Fibroblast of lung (primary cell): ENCODE measurements around the gene PYGO1. TPM values are rescaled to one million over a fixed set of nuclear protein-coding genes. Genes with fewer than 3 reads are reported as not detected.

ENCODE experiments used
- DNase-seq, 2 donors: peaks; one replicate each; pipeline versions ENCODE4 v3.0.0 to v3.0.0-alpha.2; 2010; ENCODE audit warnings: low read depth in 2 of 2
- H2AFZ ChIP-seq: 2 replicates; pipeline ENCODE4 v1.5.1; 2012; ENCODE audit warnings: low read length, control low read depth, inconsistent platforms
- H3K27ac ChIP-seq: 2 replicates; pipeline ENCODE4 v1.5.1; 2011; ENCODE audit warnings: low read length, control low read depth; ENCODE audit not compliant: insufficient read depth
- H3K27me3 ChIP-seq: 2 replicates; pipeline ENCODE4 v1.5.1; 2011; ENCODE audit warnings: mild to moderate bottlenecking, low read length; ENCODE audit not compliant: control insufficient read depth, insufficient read depth
- H3K36me3 ChIP-seq: 2 replicates; pipeline ENCODE4 v1.5.1; 2011; ENCODE audit warnings: low read length; ENCODE audit not compliant: control insufficient read depth, insufficient read depth
- H3K4me1 ChIP-seq: 2 replicates; pipeline ENCODE4 v1.5.1; 2011; ENCODE audit warnings: low read length; ENCODE audit not compliant: control insufficient read depth, insufficient read depth; ENCODE audit errors: extremely low read depth
- H3K4me2 ChIP-seq: 2 replicates; pipeline ENCODE4 v1.5.1; 2011; ENCODE audit warnings: low read length, control low read depth; ENCODE audit not compliant: insufficient read depth; ENCODE audit errors: extremely low read depth
- H3K4me3 ChIP-seq, 4 experiments: fragments of 200-600 bp in 1 of 4; sonication (generic) in 1 of 4; replicated peaks in 1 of 4; 2 replicates each; pipeline ENCODE4 v1.5.1; 2011 to 2016; ENCODE audit warnings: low read length in 4 of 4, low read depth in 3 of 4, mild to moderate bottlenecking in 3 of 4, control low read depth in 2 of 4, inconsistent platforms in 1 of 4, mixed read lengths in 1 of 4; ENCODE audit not compliant: insufficient read depth in 1 of 4; ENCODE audit errors: control extremely low read depth in 1 of 4
- H3K79me2 ChIP-seq: 2 replicates; pipeline ENCODE4 v1.5.1; 2012; ENCODE audit warnings: mild to moderate bottlenecking, low read length, inconsistent platforms; ENCODE audit not compliant: control insufficient read depth, insufficient read depth
- H3K9ac ChIP-seq: 2 replicates; pipeline ENCODE4 v1.5.1; 2011; ENCODE audit warnings: mild to moderate bottlenecking, low read length, control low read depth; ENCODE audit not compliant: insufficient read depth
- H3K9me3 ChIP-seq: 2 replicates; pipeline ENCODE4 v1.5.1; 2012; ENCODE audit warnings: low read depth, low read length; ENCODE audit not compliant: control insufficient read depth, insufficient read depth
- H4K20me1 ChIP-seq: 2 replicates; pipeline ENCODE4 v1.5.1; 2011; ENCODE audit warnings: low read length; ENCODE audit not compliant: control insufficient read depth, insufficient read depth; ENCODE audit errors: extremely low read depth
- EZH2 ChIP-seq: IDR thresholded peaks from 2 replicates; pipeline ENCODE4 v1.5.1; 2012; ENCODE audit warnings: low read length, control low read depth, mild to moderate bottlenecking; ENCODE audit errors: missing control alignments
- polyA minus RNA-seq: library from RNA; depleted of rRNA, polyadenylated mRNA; stranded (reverse); fragments of >200 nt; gene quantifications from 2 replicates; pipeline ENCODE4 v1.2.3, GENCODE V29; 2011; ENCODE audit warnings: low replicate concordance
- polyA plus RNA-seq, 2 donors: library from polyadenylated mRNA; depleted of rRNA in 1 of 2; stranded (reverse) in 1 of 2; unstranded in 1 of 2; fragments of >200 nt; gene quantifications; 2 replicates each; pipeline ENCODE4 v1.2.1, GENCODE V29; 2011 to 2012; ENCODE audit warnings: missing spikeins in 1 of 2
- total RNA-seq: library from RNA; depleted of rRNA; stranded (reverse); fragments of >200 nt; gene quantifications from 2 replicates; pipeline ENCODE4 v1.2.1, GENCODE V29; 2014
- TF ChIP-seq, protein P1 (sequence below), 2 donors: IDR thresholded peaks in 1 of 2; conservative IDR thresholded peaks in 1 of 2; 1 replicate in 1 of 2; 2 replicates in 1 of 2; pipeline ENCODE4 v1.5.1; 2011 to 2012; ENCODE audit warnings: low read length in 2 of 2, control low read depth in 1 of 2, inconsistent platforms in 1 of 2, low read depth in 1 of 2, mild to moderate bottlenecking in 1 of 2

PYGO1 gene, protein sequence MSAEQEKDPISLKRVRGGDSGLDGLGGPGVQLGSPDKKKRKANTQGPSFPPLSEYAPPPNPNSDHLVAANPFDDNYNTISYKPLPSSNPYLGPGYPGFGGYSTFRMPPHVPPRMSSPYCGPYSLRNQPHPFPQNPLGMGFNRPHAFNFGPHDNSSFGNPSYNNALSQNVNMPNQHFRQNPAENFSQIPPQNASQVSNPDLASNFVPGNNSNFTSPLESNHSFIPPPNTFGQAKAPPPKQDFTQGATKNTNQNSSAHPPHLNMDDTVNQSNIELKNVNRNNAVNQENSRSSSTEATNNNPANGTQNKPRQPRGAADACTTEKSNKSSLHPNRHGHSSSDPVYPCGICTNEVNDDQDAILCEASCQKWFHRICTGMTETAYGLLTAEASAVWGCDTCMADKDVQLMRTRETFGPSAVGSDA
- 7.7 and 10.1 TPM in 2 replicates for total RNA-seq
- polyA plus RNA-seq: 9.6 and 11.3 TPM in 2 replicates
- 4.1 and 5.4 TPM in 2 replicates for polyA plus RNA-seq (2012)
- 1.6 and 3.0 TPM in 2 replicates for polyA minus RNA-seq

DNA sequence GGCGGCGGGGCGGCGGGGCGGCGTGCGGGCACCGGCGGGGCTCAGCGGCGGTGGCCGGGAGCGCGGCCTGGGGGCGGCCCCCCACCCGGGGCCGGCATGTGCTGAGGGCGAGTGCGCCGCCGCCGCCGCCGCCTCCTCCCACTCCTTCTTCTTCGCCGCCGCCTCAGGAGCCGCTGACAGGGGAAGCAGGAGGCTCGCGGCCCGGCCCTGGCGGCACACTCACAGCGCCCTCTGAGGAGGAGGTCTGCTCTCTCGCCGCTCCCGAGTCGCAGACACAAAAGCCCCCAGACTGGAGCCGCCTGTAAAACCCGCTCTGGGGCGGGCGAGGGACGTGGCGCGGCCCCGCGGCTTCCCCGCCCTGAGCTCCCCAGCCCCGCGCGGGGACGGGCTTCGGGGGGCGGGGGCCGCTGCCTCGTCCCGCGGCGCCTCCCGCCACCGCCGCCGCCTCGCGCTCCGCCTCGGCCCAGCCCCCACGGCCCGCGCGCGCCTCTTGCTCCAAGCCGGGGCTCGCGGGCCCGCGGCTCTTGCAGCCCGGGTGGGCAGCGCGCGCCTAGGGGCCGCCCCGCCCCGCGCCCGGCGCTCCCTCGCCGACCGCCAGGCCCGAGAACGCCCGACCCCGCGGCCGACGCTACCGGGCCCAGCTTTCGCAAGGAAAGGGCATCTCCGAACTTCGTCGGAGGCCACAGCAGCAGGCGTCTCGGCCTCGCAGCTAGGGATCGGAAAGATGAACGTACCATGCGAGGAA lies at the start of gene PYGO1:
Gene PYGO1 (minus strand): TSS at position 276 of the 745 bp plus-strand sequence. CDS start 462 bp downstream, outside the sequence.
- TF ChIP-seq EZH2: no peak
- TF ChIP-seq, protein P1, sequence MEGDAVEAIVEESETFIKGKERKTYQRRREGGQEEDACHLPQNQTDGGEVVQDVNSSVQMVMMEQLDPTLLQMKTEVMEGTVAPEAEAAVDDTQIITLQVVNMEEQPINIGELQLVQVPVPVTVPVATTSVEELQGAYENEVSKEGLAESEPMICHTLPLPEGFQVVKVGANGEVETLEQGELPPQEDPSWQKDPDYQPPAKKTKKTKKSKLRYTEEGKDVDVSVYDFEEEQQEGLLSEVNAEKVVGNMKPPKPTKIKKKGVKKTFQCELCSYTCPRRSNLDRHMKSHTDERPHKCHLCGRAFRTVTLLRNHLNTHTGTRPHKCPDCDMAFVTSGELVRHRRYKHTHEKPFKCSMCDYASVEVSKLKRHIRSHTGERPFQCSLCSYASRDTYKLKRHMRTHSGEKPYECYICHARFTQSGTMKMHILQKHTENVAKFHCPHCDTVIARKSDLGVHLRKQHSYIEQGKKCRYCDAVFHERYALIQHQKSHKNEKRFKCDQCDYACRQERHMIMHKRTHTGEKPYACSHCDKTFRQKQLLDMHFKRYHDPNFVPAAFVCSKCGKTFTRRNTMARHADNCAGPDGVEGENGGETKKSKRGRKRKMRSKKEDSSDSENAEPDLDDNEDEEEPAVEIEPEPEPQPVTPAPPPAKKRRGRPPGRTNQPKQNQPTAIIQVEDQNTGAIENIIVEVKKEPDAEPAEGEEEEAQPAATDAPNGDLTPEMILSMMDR (conservative IDR thresholded peaks at IDR 0.05 in 1 of 2, IDR thresholded peaks at IDR 0.05 in 1 of 2; ENCODE audit: low read depth in 1 of 2, low read length in 2 of 2): peak in 1 of 2 donors; percentile 6

DNA sequence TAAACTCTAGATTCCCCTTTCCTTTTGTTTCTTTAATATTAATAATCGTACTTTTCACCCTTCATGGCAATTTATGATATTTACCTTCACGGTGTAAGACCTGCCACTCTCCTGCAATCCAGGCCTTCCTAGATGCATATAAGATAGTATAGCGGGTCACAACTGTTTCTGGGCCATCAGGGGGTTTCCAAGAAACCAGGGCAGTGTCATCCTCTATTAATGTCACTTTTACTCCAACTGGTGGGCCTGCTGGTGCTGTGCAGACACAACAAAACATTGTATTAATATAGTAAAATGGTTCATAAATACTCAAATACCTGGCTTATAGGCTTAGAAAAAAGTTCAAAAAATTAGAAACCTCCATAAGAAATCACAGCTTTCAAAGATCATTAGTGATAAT lies 48.9 kb upstream of the PYGO1 start:
- TF ChIP-seq EZH2: no peak
- TF ChIP-seq, protein P1 (conservative IDR thresholded peaks at IDR 0.05 in 1 of 2, IDR thresholded peaks at IDR 0.05 in 1 of 2; ENCODE audit: low read depth in 1 of 2, low read length in 2 of 2): no peak
- DNase-seq: no peak
- H2AFZ ChIP-seq: no peak overlapping the region
- H3K36me3 ChIP-seq: no peaks in the 10 kb centered on the region
- H3K79me2 ChIP-seq: no peaks in the 10 kb centered on the region
- no peak overlapping the region for H3K27ac ChIP-seq
- H3K4me1 ChIP-seq: no peaks in the 10 kb centered on the region
- no peaks in the 10 kb centered on the region for H4K20me1 ChIP-seq
- no peak overlapping the region for H3K9ac ChIP-seq
- no peaks in the 10 kb centered on the region for H3K27me3 ChIP-seq
- no peaks in the 10 kb centered on the region for H3K9me3 ChIP-seq
- no peak overlapping the region for H3K4me2 ChIP-seq
- H3K4me3 ChIP-seq: no peak overlapping the region

More for the DNA sequence above, at the start of gene PYGO1:
- H3K79me2 ChIP-seq: peaks cover 6% of the 10 kb centered on the region
- H3K9ac ChIP-seq: peak within 1 kb of the TSS; percentile 78
- peak within 1 kb of the TSS; percentile 73 to 88 (median 80) for H3K4me3 ChIP-seq
- H2AFZ ChIP-seq: peak within 1 kb of the TSS; percentile 94
- no peaks in the 10 kb centered on the region for H3K4me1 ChIP-seq
- no peaks in the 10 kb centered on the region for H4K20me1 ChIP-seq
- H3K27ac ChIP-seq: peak within 1 kb of the TSS; percentile 66
- DNase-seq: peak; percentile 68 to 74
- peak within 1 kb of the TSS; percentile 96 for H3K4me2 ChIP-seq
- H3K9me3 ChIP-seq: no peaks in the 10 kb centered on the region
- H3K36me3 ChIP-seq: no peaks in the 10 kb centered on the region
- H3K27me3 ChIP-seq: no peaks in the 10 kb centered on the region

DNA sequence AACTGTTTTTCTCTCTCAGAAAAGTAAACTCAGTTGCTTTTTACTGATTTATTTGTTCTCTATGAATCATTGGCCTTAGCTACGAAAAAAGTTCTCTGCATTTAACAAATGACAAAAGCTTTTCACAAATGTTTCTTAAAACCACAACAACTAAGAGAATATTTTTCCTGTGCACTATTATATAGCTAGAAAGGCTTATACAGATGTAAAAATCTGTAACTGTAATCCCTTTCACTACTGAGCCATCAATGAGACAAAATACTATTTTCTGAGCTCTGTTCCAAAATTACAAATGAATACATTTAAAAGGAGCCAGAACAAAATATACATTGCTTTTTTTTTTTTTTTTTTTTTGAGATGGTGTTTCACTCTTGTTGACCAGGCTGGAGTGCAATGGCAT lies 45.6 kb upstream of the PYGO1 start:
- no peaks in the 10 kb centered on the region for H3K27me3 ChIP-seq
- no peak overlapping the region for H3K27ac ChIP-seq
- no peaks in the 10 kb centered on the region for H3K4me1 ChIP-seq
- no peak for DNase-seq
- H4K20me1 ChIP-seq: no peaks in the 10 kb centered on the region
- H3K4me2 ChIP-seq: no peak overlapping the region
- H2AFZ ChIP-seq: no peak overlapping the region
- no peak overlapping the region for H3K9ac ChIP-seq
- TF ChIP-seq, protein P1 (conservative IDR thresholded peaks at IDR 0.05 in 1 of 2, IDR thresholded peaks at IDR 0.05 in 1 of 2; ENCODE audit: low read depth in 1 of 2, low read length in 2 of 2): no peak
- no peak for TF ChIP-seq EZH2
- no peaks in the 10 kb centered on the region for H3K9me3 ChIP-seq
- no peaks in the 10 kb centered on the region for H3K36me3 ChIP-seq
- no peaks in the 10 kb centered on the region for H3K79me2 ChIP-seq
- no peak overlapping the region for H3K4me3 ChIP-seq
